ENCODE measurements around the gene FAT4. TPM values are rescaled to one million over a fixed set of nuclear protein-coding genes. Genes with fewer than 3 reads are reported as not detected.

The FAT4 gene
- total and polyA plus RNA-seq, 7 donors = 0.35 to 8.4 (median 1.6) TPM

DNA sequence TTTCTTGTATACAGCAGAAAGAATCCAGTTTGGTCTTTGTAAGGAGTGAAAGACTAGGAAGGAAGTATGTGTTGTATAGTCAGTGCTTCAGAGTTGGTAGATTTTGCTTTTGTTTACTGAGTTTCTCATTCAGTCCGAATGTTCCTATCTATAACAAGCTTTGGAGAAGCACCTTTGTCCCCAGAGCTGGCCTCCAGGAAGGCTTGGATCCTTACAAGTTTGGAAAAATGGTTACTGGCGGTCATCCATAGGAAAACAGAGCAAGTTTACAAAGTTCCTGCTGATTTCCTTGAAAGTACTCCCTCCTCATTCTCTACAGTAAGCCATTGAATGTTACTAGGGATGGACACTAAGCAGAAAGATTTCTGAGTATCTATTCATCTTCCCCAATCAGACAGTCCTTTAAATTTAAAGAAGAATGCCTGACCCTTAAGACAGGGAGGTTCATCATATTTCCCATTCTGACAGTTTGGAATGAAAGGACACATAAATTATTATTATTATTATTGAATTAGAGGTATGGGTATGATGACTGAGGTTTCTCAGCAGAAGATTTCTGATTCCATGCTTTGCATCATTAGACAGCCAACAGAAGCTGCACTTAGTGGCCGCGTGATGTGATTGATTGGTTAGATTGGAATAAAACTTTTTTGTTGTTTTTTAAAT lies 35.8 kb downstream of the FAT4 start:
- Histone ChIP-seq H3K27ac (no peak overlapping the region), H3K9me3 (no peaks in the 10 kb centered on the region), H3K36me3 (ENCODE audit: insufficient read depth in 1 of 2, low read depth in 1 of 2) (no peaks in the 10 kb centered on the region), H3K27me3 (ENCODE audit: insufficient read depth in 3 of 3, low read length in 2 of 3) (no peaks in the 10 kb centered on the region), H3K4me3 (no peak overlapping the region), H3K4me1 (no peaks in the 10 kb centered on the region)
- intact Hi-C loops (cut with DNase I) = no loop called here
- DNase-seq (no peak), ATAC-seq (no peak)
- no peak for TF ChIP-seq CTCF (IDR thresholded peaks at IDR 0.05)
- WGBS, 3 donors = 89 to 94% (median 92%) methylated on average over 4 of the region's 4 CpGs

DNA sequence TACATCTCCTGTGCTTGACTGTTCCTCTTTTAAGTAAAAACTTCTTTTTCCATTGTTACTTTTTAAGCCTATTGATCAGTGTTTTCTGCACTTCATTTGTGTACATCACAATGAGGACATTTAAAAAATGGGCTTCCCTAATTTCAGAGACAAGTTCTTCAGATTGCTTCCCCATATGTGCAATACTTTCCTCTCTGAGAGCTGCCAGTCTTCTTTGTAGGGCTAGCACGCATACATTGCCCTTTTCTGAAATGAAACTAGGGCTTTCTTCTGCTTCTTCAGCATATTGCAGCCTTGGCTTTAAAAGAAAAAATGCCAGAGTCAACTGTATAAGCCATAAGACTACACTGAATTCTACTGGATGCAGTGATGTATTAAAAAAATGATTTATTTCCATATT lies 37.8 kb downstream of the FAT4 start:
- intact Hi-C loops (cut with DNase I) = no loop called here
- no peak for DNase-seq
- Histone ChIP-seq H3K36me3 (ENCODE audit: insufficient read depth in 1 of 2, low read depth in 1 of 2) (no peaks in the 10 kb centered on the region), H3K27me3 (ENCODE audit: insufficient read depth in 3 of 3, low read length in 2 of 3) (no peaks in the 10 kb centered on the region), H3K4me1 (no peaks in the 10 kb centered on the region), H3K27ac (no peak overlapping the region), H3K4me3 (no peak overlapping the region), H3K9me3 (no peaks in the 10 kb centered on the region)
- no peak for TF ChIP-seq CTCF (IDR thresholded peaks at IDR 0.05)
- 74 to 83% (median 81%) methylated on average over 1 of the region's 1 CpG for WGBS, 3 donors
- no peak for ATAC-seq

- intact Hi-C loops (cut with DNase I) = no loop called here
- DNase-seq (no peak), ATAC-seq (no peak)
- no peaks in the 10 kb centered on the region for H3K27me3 ChIP-seq (ENCODE audit: insufficient read depth in 3 of 3, low read length in 2 of 3)
- 69 to 88% (median 74%) methylated on average over 1 of the region's 1 CpG for WGBS, 3 donors
- no peaks in the 10 kb centered on the region for H3K36me3 ChIP-seq (ENCODE audit: insufficient read depth in 1 of 2, low read depth in 1 of 2)
- TF ChIP-seq CTCF (IDR thresholded peaks at IDR 0.05) = no peak
- no peak overlapping the region for H3K4me3 ChIP-seq
- no peaks in the 10 kb centered on the region for H3K4me1 ChIP-seq
- H3K27ac ChIP-seq = no peak overlapping the region
- no peaks in the 10 kb centered on the region for H3K9me3 ChIP-seq
These were observed 38.4 kb downstream of the FAT4 start for GRCh38 chr4:125353131-125353530.

DNA sequence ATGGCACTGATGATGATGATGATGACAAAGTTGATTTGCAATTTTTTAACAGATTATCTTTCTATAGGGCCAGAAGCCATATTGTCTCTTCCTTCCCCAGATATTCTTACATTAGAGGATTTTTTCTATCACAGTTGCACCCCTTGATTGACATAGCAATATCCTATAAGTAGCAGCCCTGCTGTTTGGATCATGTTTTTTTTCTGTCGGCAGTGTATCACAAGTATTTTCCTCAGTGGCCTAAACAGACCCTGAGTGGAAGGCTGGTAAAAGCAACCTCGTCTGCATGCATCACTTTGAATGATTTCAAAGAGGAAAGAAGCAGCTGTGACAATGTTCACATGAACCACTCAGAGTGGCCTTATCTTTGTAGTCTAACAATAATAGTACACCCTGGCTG lies 41.0 kb downstream of the FAT4 start:
- Histone ChIP-seq H3K4me1 (no peaks in the 10 kb centered on the region), H3K27me3 (ENCODE audit: insufficient read depth in 3 of 3, low read length in 2 of 3) (no peaks in the 10 kb centered on the region), H3K27ac (no peak overlapping the region), H3K36me3 (ENCODE audit: insufficient read depth in 1 of 2, low read depth in 1 of 2) (no peaks in the 10 kb centered on the region), H3K9me3 (no peaks in the 10 kb centered on the region), H3K4me3 (no peak overlapping the region)
- no peak for ATAC-seq
- intact Hi-C loops (cut with DNase I) = no loop called here
- no peak for TF ChIP-seq CTCF (IDR thresholded peaks at IDR 0.05)
- 89 to 98% (median 91%) methylated on average over 2 of the region's 2 CpGs for WGBS, 3 donors
- DNase-seq = no peak

DNA sequence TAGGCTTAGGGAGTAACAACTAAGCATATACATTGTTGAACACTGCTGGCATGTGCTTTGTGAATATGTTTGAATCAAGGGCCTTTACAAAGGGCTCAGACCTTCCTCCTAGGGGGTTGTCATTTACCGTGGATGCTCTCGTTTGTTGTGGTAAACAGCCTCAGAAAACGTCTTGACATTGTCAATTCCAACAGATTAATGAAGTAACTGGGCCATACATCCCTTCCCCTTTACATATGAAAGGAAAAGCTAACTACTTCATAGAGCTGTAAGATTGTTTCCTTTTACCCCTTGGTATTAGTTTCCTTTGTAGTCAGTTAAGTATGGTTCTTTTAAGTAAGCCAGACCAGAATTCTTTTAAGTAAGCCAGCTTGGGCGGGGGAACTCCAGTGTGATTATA lies 42.9 kb downstream of the FAT4 start:
- 51 to 63% (median 61%) methylated on average over 4 of the region's 4 CpGs for whole genome bisulfite sequencing, 3 donors
- ATAC-seq = no peak
- H3K9me3 ChIP-seq = no peaks in the 10 kb centered on the region
- intact Hi-C loops (cut with DNase I) = no loop called here
- no peaks in the 10 kb centered on the region for H3K36me3 ChIP-seq (ENCODE audit: insufficient read depth in 1 of 2, low read depth in 1 of 2)
- H3K27ac ChIP-seq = no peak overlapping the region
- H3K4me1 ChIP-seq = no peaks in the 10 kb centered on the region
- DNase-seq = no peak
- no peaks in the 10 kb centered on the region for H3K27me3 ChIP-seq (ENCODE audit: insufficient read depth in 3 of 3, low read length in 2 of 3)
- H3K4me3 ChIP-seq = no peak overlapping the region
- TF ChIP-seq CTCF (IDR thresholded peaks at IDR 0.05) = no peak
